ENCODE measurements around the gene ALG11. TPM values are rescaled to one million over a fixed set of nuclear protein-coding genes. Genes with fewer than 3 reads are reported as not detected.

The ALG11 gene, protein sequence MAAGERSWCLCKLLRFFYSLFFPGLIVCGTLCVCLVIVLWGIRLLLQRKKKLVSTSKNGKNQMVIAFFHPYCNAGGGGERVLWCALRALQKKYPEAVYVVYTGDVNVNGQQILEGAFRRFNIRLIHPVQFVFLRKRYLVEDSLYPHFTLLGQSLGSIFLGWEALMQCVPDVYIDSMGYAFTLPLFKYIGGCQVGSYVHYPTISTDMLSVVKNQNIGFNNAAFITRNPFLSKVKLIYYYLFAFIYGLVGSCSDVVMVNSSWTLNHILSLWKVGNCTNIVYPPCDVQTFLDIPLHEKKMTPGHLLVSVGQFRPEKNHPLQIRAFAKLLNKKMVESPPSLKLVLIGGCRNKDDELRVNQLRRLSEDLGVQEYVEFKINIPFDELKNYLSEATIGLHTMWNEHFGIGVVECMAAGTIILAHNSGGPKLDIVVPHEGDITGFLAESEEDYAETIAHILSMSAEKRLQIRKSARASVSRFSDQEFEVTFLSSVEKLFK
- total RNA-seq (2022; extraction: Qiagen RNA extraction; ENCODE audit: low read depth), result 7.8 to 9.7 TPM (median 9.4 TPM) in 5 replicates

DNA sequence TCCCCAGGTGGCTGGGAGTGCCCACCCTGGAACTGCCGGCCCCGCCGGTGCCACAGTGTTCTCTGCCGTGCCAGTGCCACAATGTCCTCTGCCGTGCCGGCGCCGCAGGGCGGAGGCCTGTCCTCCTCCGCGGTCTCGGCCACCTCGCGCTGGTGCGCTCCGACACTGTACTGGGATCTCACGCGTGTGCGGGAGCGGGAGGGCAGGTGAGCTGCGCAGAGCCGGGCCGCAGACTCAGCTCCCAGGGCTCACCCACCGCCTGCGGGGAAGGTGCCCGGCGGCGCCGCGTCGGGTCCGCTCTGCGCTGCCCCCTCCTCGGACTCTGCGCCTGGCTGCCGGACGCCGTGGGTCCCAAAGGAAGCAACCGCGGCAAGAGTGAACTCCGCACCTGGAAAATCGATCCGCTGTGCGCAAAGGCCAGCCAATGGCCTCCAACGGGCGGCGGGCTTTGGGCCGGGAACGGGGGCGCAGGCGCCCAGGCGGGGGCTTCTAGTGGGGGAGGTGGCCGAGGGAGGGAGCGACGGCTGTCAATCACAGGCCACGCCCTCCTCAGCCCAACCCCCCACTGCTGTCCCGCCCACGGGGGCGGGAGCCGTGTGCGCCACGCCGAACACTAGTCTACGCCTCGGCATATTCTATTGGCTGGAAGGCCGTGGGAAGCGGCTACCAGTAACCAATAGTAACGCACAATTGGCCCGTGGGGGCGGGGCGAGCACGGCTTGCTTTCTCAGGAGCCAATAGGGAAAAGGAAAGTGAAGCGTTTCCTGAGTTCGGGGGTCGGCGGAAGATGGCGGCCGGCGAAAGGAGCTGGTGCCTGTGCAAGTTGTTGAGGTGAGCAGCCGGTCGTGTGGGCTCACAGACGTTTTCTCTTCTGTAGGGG lies at the start of gene ALG11:
TSS of gene ALG11 (plus strand) at position 767 of the 880 bp plus-strand sequence. CDS start at position 788, 21 bp downstream.

DNA sequence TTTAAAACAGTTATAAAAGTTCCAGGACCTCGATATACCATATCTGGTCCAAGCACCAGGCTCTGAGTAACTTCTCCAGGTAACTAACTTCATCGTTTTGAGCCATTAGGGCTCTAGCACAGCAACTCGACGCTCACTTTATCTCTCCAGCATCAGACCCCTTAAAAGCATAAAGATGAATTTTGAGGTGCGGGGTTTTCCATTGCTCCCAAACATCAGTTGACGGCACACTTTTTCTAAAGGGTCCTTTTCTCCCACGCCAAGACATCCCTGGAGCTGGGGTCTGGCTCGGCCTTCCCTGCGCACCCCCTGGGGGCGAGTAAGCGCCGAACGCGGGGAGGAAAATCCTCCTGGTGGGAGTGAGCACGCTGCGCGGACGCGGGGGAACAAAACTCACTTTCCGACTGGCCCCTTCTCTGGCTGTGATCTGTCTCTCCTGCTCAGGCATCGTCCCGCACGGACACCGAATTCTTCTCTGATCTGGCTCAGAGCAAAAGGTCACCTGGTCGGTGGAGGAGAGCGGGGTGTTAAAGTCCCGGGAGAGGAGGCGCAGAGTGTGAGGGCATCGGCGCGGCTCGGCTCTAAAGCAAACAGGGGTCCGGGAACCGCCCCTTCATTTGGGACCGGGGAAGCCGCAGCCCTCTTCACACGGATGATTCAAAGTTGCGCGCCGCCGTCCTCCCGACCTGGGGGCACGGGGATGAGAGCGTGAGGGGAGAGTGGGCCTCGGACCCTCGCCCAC lies 1.1 kb upstream of the ALG11 start, which contains the start of gene ATP7B:
TSS of gene ATP7B (minus strand) at position 561 of the 742 bp plus-strand sequence. CDS start at position 448, 113 bp downstream.

DNA sequence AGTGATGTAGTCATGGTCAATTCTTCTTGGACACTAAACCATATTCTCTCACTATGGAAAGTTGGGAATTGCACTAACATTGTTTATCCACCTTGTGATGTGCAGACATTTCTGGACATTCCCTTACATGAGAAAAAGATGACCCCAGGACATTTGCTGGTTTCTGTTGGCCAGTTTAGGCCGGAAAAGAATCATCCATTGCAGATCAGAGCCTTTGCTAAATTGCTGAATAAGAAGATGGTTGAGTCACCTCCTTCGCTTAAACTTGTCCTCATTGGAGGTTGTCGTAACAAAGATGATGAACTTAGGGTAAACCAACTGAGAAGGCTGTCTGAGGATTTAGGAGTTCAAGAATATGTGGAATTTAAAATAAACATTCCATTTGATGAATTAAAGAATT lies 12.3 kb downstream of the ALG11 start, which contains the start of gene UTP14C:
TSS of gene UTP14C (plus strand) at position 211 of the 400 bp plus-strand sequence. CDS start 4,114 bp downstream, outside the sequence.

Other genes with a start within 250 kb of the ALG11 start
- 3.5 to 4.8 TPM (median 3.8 TPM) in 5 replicates for gene DHRS12, start 208.2 kb upstream of the ALG11 start, total RNA-seq (2022; extraction: Qiagen RNA extraction; ENCODE audit: low read depth)
- gene TMEM272, start 167.2 kb upstream of the ALG11 start, total RNA-seq (2022; extraction: Qiagen RNA extraction; ENCODE audit: low read depth), result not detected in 5 replicates
- 0.07 to 0.14 TPM in 2 of 5 replicates, not detected in the others for gene CCDC70, start 150.4 kb upstream of the ALG11 start, total RNA-seq (2022; extraction: Qiagen RNA extraction; ENCODE audit: low read depth)
- 2.0 to 2.8 TPM (median 2.4 TPM) in 5 replicates for gene ATP7B, start 948 bp upstream of the ALG11 start, total RNA-seq (2022; extraction: Qiagen RNA extraction; ENCODE audit: low read depth)
- gene UTP14C, start 12.3 kb downstream of the ALG11 start, total RNA-seq (2022; extraction: Qiagen RNA extraction; ENCODE audit: low read depth), result 6.7 to 8.7 TPM (median 7.7 TPM) in 5 replicates
- 0.08 to 0.14 TPM (median 0.10 TPM) in 3 of 5 replicates, not detected in the others for gene NEK5, start 116.7 kb downstream of the ALG11 start, total RNA-seq (2022; extraction: Qiagen RNA extraction; ENCODE audit: low read depth)
- 5.2 to 8.1 TPM (median 6.8 TPM) in 5 replicates for gene NEK3, start 147.2 kb downstream of the ALG11 start, total RNA-seq (2022; extraction: Qiagen RNA extraction; ENCODE audit: low read depth)

All from A549 treated with DMSO at 1 μM for 4 hours (cell line).